HEK293T (cell line): ENCODE measurements around the gene GAN.

Experiments
- CTCF ChIA-PET: fragments of 350-600 bp; formaldehyde crosslinking; extraction: SDS; loops from one replicate; lab custom pipeline; 2021; ENCODE audit warnings: antibody characterized with exemption, inconsistent platforms; lab: Yijun Ruan, JAX
- POLR2A ChIA-PET: fragments of 350-600 bp; formaldehyde crosslinking; extraction: SDS; loops from one replicate; lab custom pipeline; 2020; ENCODE audit warnings: antibody characterized with exemption, inconsistent platforms; lab: Yijun Ruan, JAX
- DNase-seq: peaks from one replicate; pipeline ENCODE4 v3.0.0; 2012; ENCODE audit warnings: mixed read lengths; ENCODE audit errors: extremely low spot score
- ARNT ChIP-seq: fragments of 450-650 bp; IDR thresholded peaks from 2 replicates; pipeline ENCODE4 v1.6.1; 2017; ENCODE audit warnings: mild to moderate bottlenecking
- BHLHE40 ChIP-seq: fragments of 450-650 bp; IDR thresholded peaks from 2 replicates; pipeline ENCODE4 v1.6.1; 2016; ENCODE audit warnings: mild to moderate bottlenecking, moderate library complexity, borderline replicate concordance
- CTBP1 ChIP-seq: fragments of 450-650 bp; IDR thresholded peaks from 2 replicates; pipeline ENCODE4 v1.6.1; 2016; ENCODE audit warnings: borderline replicate concordance
- ELF4 ChIP-seq: fragments of 450-650 bp; IDR thresholded peaks from 2 replicates; pipeline ENCODE4 v1.6.1; 2017; ENCODE audit warnings: antibody characterized with exemption
- FOXA1 ChIP-seq: fragments of 450-650 bp; IDR thresholded peaks from 2 replicates; pipeline ENCODE4 v1.6.1; 2016; ENCODE audit warnings: mild to moderate bottlenecking
- FOXK2 ChIP-seq: fragments of 450-650 bp; IDR thresholded peaks from 2 replicates; pipeline ENCODE4 v1.6.1; 2016; ENCODE audit warnings: mild to moderate bottlenecking
- FOXM1 ChIP-seq: fragments of 450-650 bp; IDR thresholded peaks from 2 replicates; pipeline ENCODE4 v1.6.1; 2017; ENCODE audit warnings: mild to moderate bottlenecking, borderline replicate concordance
- HDGF ChIP-seq: fragments of 450-650 bp; IDR thresholded peaks from 2 replicates; pipeline ENCODE4 v1.6.1; 2017; ENCODE audit warnings: antibody characterized with exemption, borderline replicate concordance
- L3MBTL2 ChIP-seq: fragments of 450-650 bp; conservative IDR thresholded peaks from 2 replicates; pipeline ENCODE4 v1.6.1; 2016; ENCODE audit warnings: mild to moderate bottlenecking
- LEF1 ChIP-seq: fragments of 450-650 bp; IDR thresholded peaks from 2 replicates; pipeline ENCODE4 v1.6.1; 2017; ENCODE audit warnings: mild to moderate bottlenecking, borderline replicate concordance
- NFRKB ChIP-seq: fragments of 450-650 bp; IDR thresholded peaks from 2 replicates; pipeline ENCODE4 v1.6.1; 2016; ENCODE audit warnings: mild to moderate bottlenecking, moderate library complexity
- PKNOX1 ChIP-seq: fragments of 450-650 bp; IDR thresholded peaks from 2 replicates; pipeline ENCODE4 v1.6.1; 2016
- SP1 ChIP-seq: fragments of 450-650 bp; IDR thresholded peaks from 2 replicates; pipeline ENCODE4 v1.6.1; 2017
- SUZ12 ChIP-seq: fragments of 450-650 bp; IDR thresholded peaks from 2 replicates; pipeline ENCODE4 v1.6.1; 2016; ENCODE audit warnings: mild to moderate bottlenecking
- TARDBP ChIP-seq: fragments of 450-650 bp; IDR thresholded peaks from 2 replicates; pipeline ENCODE4 v1.6.1; 2016
- ZNF384 ChIP-seq: fragments of 450-650 bp; IDR thresholded peaks from 2 replicates; pipeline ENCODE4 v1.6.1; 2016

Gene GAN

DNA sequence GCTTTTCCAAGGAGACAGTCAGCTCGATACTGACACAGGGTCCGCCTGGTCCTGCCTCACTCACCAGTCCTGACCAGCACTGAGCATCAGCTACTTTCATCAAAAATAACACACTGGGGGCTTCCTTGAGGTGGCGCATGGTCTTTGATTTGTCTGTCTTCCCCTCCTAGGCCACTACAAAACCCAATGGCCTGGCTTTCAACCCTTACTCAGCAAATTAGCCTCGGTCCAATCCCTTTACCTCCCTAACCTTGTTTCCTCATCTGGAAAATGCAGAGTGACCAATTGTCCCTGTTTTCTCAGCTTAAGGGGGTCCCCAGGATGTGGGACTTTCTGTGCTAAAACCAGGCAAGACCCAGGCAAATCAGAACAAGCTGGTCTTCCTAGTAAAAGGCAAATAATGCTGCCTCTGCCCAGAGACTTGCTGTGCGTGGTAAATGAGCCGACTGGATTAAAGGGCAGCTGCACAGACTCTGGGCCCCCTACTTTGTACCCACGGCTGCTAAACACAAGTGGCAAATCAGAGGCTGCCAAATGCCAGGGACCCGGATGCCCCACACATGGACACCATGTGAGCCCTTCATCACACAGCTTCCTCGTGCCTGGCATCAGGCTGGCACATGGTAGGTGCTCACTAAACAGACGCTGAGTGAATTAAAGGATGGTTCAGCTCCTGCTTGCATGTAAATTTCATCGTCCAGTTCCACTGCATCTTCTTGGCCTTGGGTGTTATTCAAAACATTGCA is 98.7 kb downstream of the GAN start:
- ChIA-PET POLR2A (no interaction called here), CTCF (interaction anchor here (0.6 kb wide), 2 partner anchors 64 to 71 kb away, joined by 3 read pairs; no protein-coding TSS in a partner anchor)
- no peak for DNase-seq
- no peak for TF ChIP-seq HDGF

GRCh38 chr16:81415751-81416150 is 101.0 kb downstream of the GAN start:
- ChIA-PET POLR2A (no interaction called here), CTCF (no interaction called here)
- no peak for DNase-seq
- TF ChIP-seq SUZ12: no peak
- no peak for TF ChIP-seq LEF1

- DNase-seq: no peak
- ChIA-PET POLR2A (interaction anchor here (0.6 kb wide), 1 partner anchor 313 kb away, joined by 3 read pairs; no protein-coding TSS in a partner anchor), CTCF (no interaction called here)
- TF ChIP-seq NFRKB: no peak
- TF ChIP-seq FOXA1: no peak
- no peak for TF ChIP-seq HDGF
- no peak for TF ChIP-seq SUZ12
- no peak for TF ChIP-seq ELF4
- TF ChIP-seq PKNOX1: no peak
- no peak for TF ChIP-seq LEF1
- no peak for TF ChIP-seq BHLHE40
- no peak for TF ChIP-seq FOXK2
- TF ChIP-seq SP1: no peak
- no peak for TF ChIP-seq L3MBTL2
- TF ChIP-seq ARNT: no peak
- TF ChIP-seq CTBP1: no peak
- no peak for TF ChIP-seq TARDBP
- no peak for TF ChIP-seq FOXM1
Measured at GRCh38 chr16:81416749-81417148, 102.0 kb downstream of the GAN start.

DNA sequence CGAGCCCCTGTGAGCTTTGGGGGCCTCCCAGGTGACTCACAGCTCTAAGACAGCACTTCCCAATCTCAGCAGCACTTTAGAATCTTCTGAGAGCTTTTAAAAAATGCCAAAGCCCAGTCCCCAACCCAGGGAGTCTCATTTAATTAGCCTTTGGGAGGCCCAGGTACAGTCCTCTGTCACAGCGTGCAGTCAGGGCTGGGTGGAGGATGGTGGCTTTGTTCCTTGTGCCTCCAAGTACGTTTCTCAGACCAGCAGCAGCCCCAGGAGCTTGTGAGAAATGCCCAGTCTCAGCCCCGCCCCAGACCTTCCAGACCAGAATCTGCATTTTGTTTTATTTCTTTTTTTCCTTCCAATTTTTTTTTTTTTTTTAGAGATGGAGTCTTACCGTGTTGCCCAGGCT is 102.4 kb downstream of the GAN start:
- TF ChIP-seq ARNT (no peak), SP1 (no peak), L3MBTL2 (no peak), ZNF384 (no peak), SUZ12 (no peak), CTBP1 (no peak), NFRKB (no peak), TARDBP (no peak), FOXA1 (no peak), LEF1 (no peak), ELF4 (no peak), BHLHE40 (no peak), FOXK2 (no peak), FOXM1 (no peak), PKNOX1 (no peak), HDGF (no peak)
- ChIA-PET POLR2A (interaction anchor here (0.6 kb wide), 1 partner anchor 313 kb away, joined by 3 read pairs; no protein-coding TSS in a partner anchor), CTCF (no interaction called here)
- no peak for DNase-seq

GRCh38 chr16:81419806-81420205 is 105.0 kb downstream of the GAN start:
- no peak for DNase-seq
- CTCF ChIA-PET: no interaction called here
- POLR2A ChIA-PET: no interaction called here
- TF ChIP-seq ZNF384 (no peak), PKNOX1 (no peak), LEF1 (no peak), ELF4 (no peak)

- TF ChIP-seq SP1 (no peak), L3MBTL2 (no peak), BHLHE40 (no peak), CTBP1 (no peak), PKNOX1 (no peak)
- POLR2A ChIA-PET: no interaction called here
Measured at GRCh38 chr16:81421126-81421525, 106.4 kb downstream of the GAN start.

More at GRCh38 chr16:81421126-81421525, 106.4 kb downstream of the GAN start:
- no peak for DNase-seq
- CTCF ChIA-PET: no interaction called here
